ENCODE data around the gene KRTAP29-1.
"Not testable (repeated sequence)": the region's sequence is repeated elsewhere in the genome, so short reads cannot be mapped to it uniquely, and the experiment has no call there.

The KRTAP29-1 gene

GRCh38 chr17:41301204-41301790, 1.4 kb downstream of the KRTAP29-1 start:
- DNase-seq (ENCODE audit: low read depth in 2 of 3, low spot score in 2 of 3), result no peak

GRCh38 chr17:41298458-41299135, 4.1 kb downstream of the KRTAP29-1 start:
- no peak for DNase-seq (ENCODE audit: low read depth in 2 of 3, low spot score in 2 of 3)

GRCh38 chr17:41296846-41297245, 5.8 kb downstream of the KRTAP29-1 start:
- DNase-seq (ENCODE audit: low read depth in 2 of 3, low spot score in 2 of 3), result no peak

- no peak for DNase-seq (ENCODE audit: low read depth in 2 of 3, low spot score in 2 of 3)
Measured at GRCh38 chr17:41294016-41294415, 8.6 kb downstream of the KRTAP29-1 start.

GRCh38 chr17:41287050-41287449, 15.6 kb downstream of the KRTAP29-1 start:
- DNase-seq (ENCODE audit: low read depth in 2 of 3, low spot score in 2 of 3), result no peak

- DNase-seq (ENCODE audit: low read depth in 2 of 3, low spot score in 2 of 3), result no peak
Measured at GRCh38 chr17:41284546-41284945, 18.1 kb downstream of the KRTAP29-1 start.

- DNase-seq (ENCODE audit: low read depth in 2 of 3, low spot score in 2 of 3), result no peak
Measured at GRCh38 chr17:41284043-41284442, 18.6 kb downstream of the KRTAP29-1 start.

- no peak for DNase-seq (ENCODE audit: low read depth in 2 of 3, low spot score in 2 of 3)
Measured at GRCh38 chr17:41278176-41278955, 24.3 kb downstream of the KRTAP29-1 start.

GRCh38 chr17:41275648-41276190, 26.9 kb downstream of the KRTAP29-1 start, which contains the start of gene KRTAP9-7:
Gene KRTAP9-7 (plus strand): TSS chr17:41275698. CDS start chr17:41275698, 0 bp downstream.
- not testable (repeated sequence) for DNase-seq (ENCODE audit: low read depth in 2 of 3, low spot score in 2 of 3)

- no peak for DNase-seq (ENCODE audit: low read depth in 2 of 3, low spot score in 2 of 3)
Measured at GRCh38 chr17:41271858-41272257, 30.8 kb downstream of the KRTAP29-1 start.

GRCh38 chr17:41271323-41271722, 31.3 kb downstream of the KRTAP29-1 start:
- DNase-seq (ENCODE audit: low read depth in 2 of 3, low spot score in 2 of 3), result not testable (repeated sequence)

GRCh38 chr17:41267711-41268110, 34.9 kb downstream of the KRTAP29-1 start:
- DNase-seq (ENCODE audit: low read depth in 2 of 3, low spot score in 2 of 3), result no peak

GRCh38 chr17:41265078-41265477, 37.6 kb downstream of the KRTAP29-1 start, which contains the start of gene KRTAP9-6:
Gene KRTAP9-6 (plus strand): TSS chr17:41265378. CDS start chr17:41265378, 0 bp downstream.
- no peak for DNase-seq (ENCODE audit: low read depth in 2 of 3, low spot score in 2 of 3)

GRCh38 chr17:41264599-41264998, 38.1 kb downstream of the KRTAP29-1 start:
- DNase-seq (ENCODE audit: low read depth in 2 of 3, low spot score in 2 of 3), result no peak

GRCh38 chr17:41263212-41263611, 39.4 kb downstream of the KRTAP29-1 start:
- no peak for DNase-seq (ENCODE audit: low read depth in 2 of 3, low spot score in 2 of 3)

- DNase-seq (ENCODE audit: low read depth in 2 of 3, low spot score in 2 of 3), result no peak
Measured at GRCh38 chr17:41258406-41258805, 44.2 kb downstream of the KRTAP29-1 start.

- DNase-seq (ENCODE audit: low read depth in 2 of 3, low spot score in 2 of 3), result no peak
Measured at GRCh38 chr17:41256291-41256685, 46.4 kb downstream of the KRTAP29-1 start.

- DNase-seq (ENCODE audit: low read depth in 2 of 3, low spot score in 2 of 3), result not testable (repeated sequence)
Measured at GRCh38 chr17:41255381-41256290, 47.0 kb downstream of the KRTAP29-1 start, which contains the start of gene KRTAP9-9. Gene KRTAP9-9 (plus strand): TSS chr17:41255384.

- DNase-seq (ENCODE audit: low read depth in 2 of 3, low spot score in 2 of 3), result no peak
Measured at GRCh38 chr17:41254861-41255260, 47.8 kb downstream of the KRTAP29-1 start.
